Activated CD8-positive, alpha-beta memory T cell treated with anti-CD3 and anti-CD28 coated beads for 36 hours (primary cell): Measurements from ENCODE around the gene HCN3. TPM values are rescaled to one million over a fixed set of nuclear protein-coding genes. Genes with fewer than 3 reads are reported as not detected.
"Not testable (repeated sequence)": the region's sequence is repeated elsewhere in the genome, so short reads cannot be mapped to it uniquely, and the experiment has no call there.

Source experiments
- CTCF ChIA-PET: fragments of 350-600 bp; sonication (Branson Sonifier 250); formaldehyde crosslinking; loops from one replicate; lab custom pipeline; 2021; ENCODE audit warnings: antibody characterized with exemption; lab: Charles Lee
- POLR2A ChIA-PET: fragments of 350-600 bp; sonication (Branson Sonifier 250); formaldehyde crosslinking; loops from one replicate; lab custom pipeline; 2021; ENCODE audit warnings: antibody characterized with exemption; lab: Charles Lee
- total RNA-seq, 2 experiments: library from RNA; stranded (reverse); gene quantifications; one replicate each; pipeline ENCODE4 v1.2.3, GENCODE V29; 2021

The HCN3 gene
- total RNA-seq, 2 experiments from 2014 or later: 3.4 to 3.7 TPM

GRCh38 chr1:155320661-155321617 lies 43.7 kb downstream of the HCN3 start, which contains the start of gene RUSC1:
TSS of gene RUSC1 (plus strand) at chr1:155320894. CDS start at chr1:155321774, 880 bp downstream.
- ChIA-PET POLR2A (interaction anchor here (0.9 to 1.2 kb wide), 2 partner anchors 11 to 14 kb away, joined by 3 to 4 read pairs; no protein-coding TSS in a partner anchor), CTCF (interaction anchor here (1.0 to 5.9 kb wide), 2 partner anchors 15 to 70 kb away, joined by 3 to 65 read pairs; no protein-coding TSS in a partner anchor)

- POLR2A ChIA-PET: interaction anchor here (0.5 to 1.4 kb wide), 2 partner anchors 14 to 128 kb away, joined by 6 to 7 read pairs; partner anchors contain the start of gene FDPS
- CTCF ChIA-PET: interaction anchor here (0.9 to 5.9 kb wide), 8 partner anchors 10 to 115 kb away, joined by 3 to 65 read pairs (median 4); no protein-coding TSS in a partner anchor
Observed at GRCh38 chr1:155321639-155322503, 44.6 kb downstream of the HCN3 start.

DNA sequence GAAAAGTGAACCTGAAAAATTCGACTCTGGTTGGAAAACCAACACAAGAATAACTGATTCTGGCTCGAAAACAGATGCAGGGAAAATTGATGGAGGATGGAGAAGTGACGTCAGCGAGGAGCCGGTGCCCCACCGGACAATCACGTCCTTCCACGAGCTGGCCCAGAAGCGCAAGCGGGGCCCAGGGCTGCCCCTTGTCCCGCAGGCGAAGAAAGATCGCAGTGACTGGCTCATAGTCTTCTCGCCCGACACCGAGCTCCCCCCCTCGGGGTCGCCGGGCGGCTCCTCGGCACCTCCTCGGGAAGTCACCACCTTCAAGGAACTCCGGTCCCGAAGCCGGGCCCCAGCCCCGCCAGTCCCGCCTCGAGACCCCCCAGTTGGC lies 45.3 kb downstream of the HCN3 start:
- CTCF ChIA-PET: interaction anchor here (0.9 to 5.9 kb wide), 7 partner anchors 10 to 115 kb away, joined by 3 to 65 read pairs (median 5); no protein-coding TSS in a partner anchor
- POLR2A ChIA-PET: interaction anchor here (0.6 to 1.4 kb wide), 2 partner anchors 15 to 48 kb away, joined by 5 to 6 read pairs; partner anchors contain the start of gene FDPS

DNA sequence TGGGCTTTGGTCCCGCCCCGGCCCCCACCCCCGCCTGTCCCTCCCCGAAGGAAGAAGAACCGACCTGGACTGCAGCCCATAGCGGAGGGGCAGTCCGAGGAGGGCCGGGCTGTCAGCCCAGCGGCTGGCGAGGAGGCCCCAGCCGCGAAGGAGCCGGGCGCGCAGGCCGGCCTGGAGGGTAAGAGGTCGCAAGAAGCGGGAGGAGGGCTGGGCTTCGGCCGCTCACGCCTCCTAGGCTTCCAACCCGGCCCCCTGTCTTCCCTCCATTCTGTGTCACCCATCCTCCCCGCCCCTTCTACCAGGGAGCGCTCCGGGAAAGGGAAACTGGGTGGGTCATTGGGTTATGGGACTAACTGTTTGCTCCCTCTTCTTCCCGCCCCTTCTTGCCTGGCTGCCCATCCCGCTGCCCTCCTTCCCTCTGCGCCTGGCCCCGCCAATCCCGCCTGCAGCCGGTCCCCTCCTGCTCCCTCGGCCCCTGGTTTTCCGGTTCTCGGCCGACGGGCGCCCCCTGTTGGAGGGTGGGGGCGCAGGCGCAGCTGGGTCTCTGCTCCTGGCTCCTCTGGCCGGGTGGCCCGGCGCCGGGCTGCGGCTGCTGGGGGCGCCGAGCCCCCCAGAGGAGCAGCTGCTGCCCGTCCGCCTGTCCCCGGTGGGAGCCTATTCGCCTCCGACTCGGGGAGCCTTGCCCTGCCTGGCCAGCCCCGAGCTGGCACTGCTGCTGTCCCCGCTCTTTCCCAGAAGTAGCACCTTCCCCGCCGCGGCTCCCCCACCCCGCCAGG lies 45.9 kb downstream of the HCN3 start:
- POLR2A ChIA-PET: interaction anchor here (0.5 to 1.4 kb wide), 6 partner anchors 15 to 166 kb away, joined by 3 to 6 read pairs (median 4); partner anchors contain the start of genes CLK2 and FDPS
- CTCF ChIA-PET: interaction anchor here (0.8 to 5.9 kb wide), 18 partner anchors 11 to 483 kb away, joined by 3 to 65 read pairs (median 4); partner anchors contain the start of genes ENTREP3, PKLR and SCAMP3

- ChIA-PET CTCF (interaction anchor here (0.8 to 5.9 kb wide), 14 partner anchors 12 to 483 kb away, joined by 3 to 65 read pairs (median 4); partner anchors contain the start of genes ENTREP3, PKLR and SCAMP3), POLR2A (interaction anchor here (0.5 to 1.0 kb wide), 4 partner anchors 50 to 165 kb away, joined by 3 to 6 read pairs (median 4); partner anchors contain the start of gene CLK2)
Observed at GRCh38 chr1:155323729-155324036, 46.4 kb downstream of the HCN3 start.

DNA sequence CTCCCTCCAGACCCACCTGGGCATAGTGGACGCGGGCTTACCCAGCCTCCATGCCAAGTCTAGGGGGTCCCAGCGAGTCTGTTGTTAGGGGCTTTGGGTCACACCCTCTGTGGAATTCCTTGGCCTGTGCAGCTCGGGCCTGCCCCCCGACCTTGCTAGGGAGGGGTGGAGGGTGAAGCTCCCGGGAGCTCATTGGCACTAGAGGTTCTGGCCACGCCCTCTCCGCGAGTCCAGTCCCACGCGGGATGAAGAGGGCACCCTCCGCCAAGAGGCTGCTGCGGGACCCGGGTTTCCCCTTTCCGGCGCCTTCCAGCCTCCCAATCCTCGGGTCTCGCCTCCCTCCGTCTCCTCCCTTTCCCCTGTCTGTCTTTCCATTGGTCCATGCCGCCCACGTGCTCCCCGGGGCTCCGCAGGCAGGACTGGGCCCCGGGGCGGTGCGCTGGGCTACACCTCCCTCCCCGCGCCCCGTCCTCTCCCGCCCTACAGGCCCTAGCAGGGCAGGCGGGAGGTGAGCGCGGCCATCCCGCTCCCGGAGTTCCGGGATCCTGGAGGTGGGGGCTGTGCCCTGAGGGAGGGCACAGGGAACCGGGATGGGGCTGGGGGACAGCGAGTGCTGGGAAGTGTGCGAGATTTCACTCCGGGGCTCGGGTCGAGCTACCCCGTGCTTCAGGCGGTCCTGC lies 46.9 kb downstream of the HCN3 start:
- ChIA-PET POLR2A (interaction anchor here (1.0 kb wide), 2 partner anchors 51 to 80 kb away, joined by 3 read pairs; partner anchors contain the start of gene CLK2), CTCF (interaction anchor here (0.8 to 5.9 kb wide), 13 partner anchors 12 to 202 kb away, joined by 3 to 65 read pairs (median 4); partner anchors contain the start of genes ENTREP3, PKLR and SCAMP3)

GRCh38 chr1:155324717-155325602 lies 47.7 kb downstream of the HCN3 start:
- ChIA-PET POLR2A (interaction anchor here (1.0 kb wide), 1 partner anchor 51 kb away, joined by 3 read pairs; the partner anchor contains the start of gene CLK2), CTCF (interaction anchor here (5.9 kb wide), 1 partner anchor 74 kb away, joined by 65 read pairs; no protein-coding TSS in a partner anchor)

- ChIA-PET CTCF (interaction anchor here (1.6 kb wide), 1 partner anchor 75 kb away, joined by 4 read pairs; no protein-coding TSS in a partner anchor), POLR2A (no interaction called here)
Observed at GRCh38 chr1:155325603-155325893, 48.3 kb downstream of the HCN3 start.

GRCh38 chr1:155326020-155326526 lies 48.8 kb downstream of the HCN3 start:
- ChIA-PET CTCF (interaction anchor here (1.6 kb wide), 1 partner anchor 75 kb away, joined by 4 read pairs; no protein-coding TSS in a partner anchor), POLR2A (no interaction called here)

GRCh38 chr1:155326631-155327037 lies 49.4 kb downstream of the HCN3 start:
- POLR2A ChIA-PET: no interaction called here

GRCh38 chr1:155327981-155328380 lies 50.7 kb downstream of the HCN3 start:
- POLR2A ChIA-PET: interaction anchor here (0.6 kb wide), 1 partner anchor 514 kb away, joined by 3 read pairs; no protein-coding TSS in a partner anchor
- CTCF ChIA-PET: interaction anchor here (1.0 kb wide), 1 partner anchor 77 kb away, joined by 4 read pairs; no protein-coding TSS in a partner anchor

More at GRCh38 chr1:155326631-155327037, 49.4 kb downstream of the HCN3 start:
- CTCF ChIA-PET: interaction anchor here (1.6 kb wide), 1 partner anchor 76 kb away, joined by 4 read pairs; no protein-coding TSS in a partner anchor

DNA sequence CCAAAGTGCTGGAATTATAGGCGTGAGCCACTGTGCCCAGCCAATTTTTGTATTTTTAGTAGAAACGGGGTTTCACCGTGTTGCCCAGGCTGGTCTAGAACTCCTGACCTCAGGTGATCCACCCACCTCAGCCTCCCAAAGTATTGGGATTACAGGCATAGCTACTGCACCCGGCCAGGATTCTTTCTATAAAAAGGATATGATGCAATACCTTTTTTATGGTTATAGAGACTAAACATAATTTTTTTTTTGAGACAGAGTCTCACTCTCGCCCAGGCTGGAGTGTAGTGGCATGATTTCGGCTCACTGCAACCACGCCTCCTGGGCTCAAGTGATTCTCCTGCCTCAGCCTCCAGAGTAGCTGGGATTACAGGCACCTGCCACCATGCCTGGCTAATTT lies 51.6 kb downstream of the HCN3 start:
- CTCF ChIA-PET, POLR2A ChIA-PET: not testable (repeated sequence)

DNA sequence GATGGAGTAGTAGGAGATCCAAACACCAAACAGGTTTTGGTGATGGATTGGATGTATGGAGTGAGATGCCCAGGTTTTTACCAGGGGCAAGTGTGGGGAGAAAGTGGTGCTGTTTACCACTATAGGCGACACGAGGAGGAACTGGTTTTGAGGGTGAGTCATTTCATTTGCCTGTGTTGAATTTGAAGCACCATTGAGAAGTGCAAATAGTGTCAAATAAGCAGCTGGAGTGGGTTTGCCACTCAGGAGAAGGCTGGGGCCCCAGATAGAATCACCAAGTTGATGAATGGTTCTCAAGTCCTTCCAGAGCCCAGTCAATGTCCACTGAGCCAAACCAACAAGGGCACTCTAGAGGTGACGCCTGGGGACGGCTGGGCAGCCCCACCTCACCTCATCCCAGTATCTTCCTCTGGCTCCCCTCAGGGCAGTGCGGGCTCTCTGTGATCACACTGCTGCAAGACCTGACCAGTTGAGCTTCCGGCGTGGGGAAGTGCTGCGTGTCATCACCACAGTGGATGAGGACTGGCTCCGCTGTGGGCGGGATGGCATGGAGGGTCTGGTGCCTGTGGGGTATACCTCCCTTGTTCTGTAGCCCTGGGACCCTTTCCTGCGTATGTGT lies 52.8 kb downstream of the HCN3 start:
- ChIA-PET CTCF (interaction anchor here (0.7 kb wide), 1 partner anchor 685 kb away, joined by 3 read pairs; no protein-coding TSS in a partner anchor), POLR2A (no interaction called here)

- POLR2A ChIA-PET: no interaction called here
- CTCF ChIA-PET: no interaction called here
Observed at GRCh38 chr1:155334962-155335361, 57.7 kb downstream of the HCN3 start.
